SH-SY5Y (cell line): ENCODE results near the gene PHF10.

Experiments
- GATA2 ChIP-seq: IDR thresholded peaks from 2 replicates; pipeline ENCODE4 v1.6.1; 2011; ENCODE audit warnings: mild to moderate bottlenecking, low read depth, low read length
- GATA3 ChIP-seq: IDR thresholded peaks from 2 replicates; pipeline ENCODE4 v1.6.1; 2011; ENCODE audit warnings: low read depth, mild to moderate bottlenecking, low read length, moderate library complexity

Gene PHF10

DNA sequence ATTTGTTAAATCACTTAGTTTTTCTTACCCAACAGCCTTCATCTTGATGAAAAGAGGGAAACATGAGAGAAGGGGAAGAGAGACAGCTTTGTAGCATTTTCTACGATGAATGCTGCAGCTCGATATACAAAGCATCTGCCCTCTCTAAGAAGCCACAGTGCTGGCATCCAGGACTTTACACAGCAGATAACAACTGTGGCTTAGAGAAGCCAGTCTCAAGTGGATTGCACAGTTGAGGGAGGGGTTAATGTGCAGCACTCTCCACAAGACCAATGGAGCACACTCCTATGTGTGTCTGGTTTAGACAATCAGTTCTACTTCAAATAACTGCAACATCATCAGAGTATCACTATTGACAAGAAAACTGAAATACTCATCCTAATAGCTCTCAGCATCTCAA lies 16.5 kb downstream of the PHF10 start:
- TF ChIP-seq GATA2: no peak
- TF ChIP-seq GATA3: no peak

DNA sequence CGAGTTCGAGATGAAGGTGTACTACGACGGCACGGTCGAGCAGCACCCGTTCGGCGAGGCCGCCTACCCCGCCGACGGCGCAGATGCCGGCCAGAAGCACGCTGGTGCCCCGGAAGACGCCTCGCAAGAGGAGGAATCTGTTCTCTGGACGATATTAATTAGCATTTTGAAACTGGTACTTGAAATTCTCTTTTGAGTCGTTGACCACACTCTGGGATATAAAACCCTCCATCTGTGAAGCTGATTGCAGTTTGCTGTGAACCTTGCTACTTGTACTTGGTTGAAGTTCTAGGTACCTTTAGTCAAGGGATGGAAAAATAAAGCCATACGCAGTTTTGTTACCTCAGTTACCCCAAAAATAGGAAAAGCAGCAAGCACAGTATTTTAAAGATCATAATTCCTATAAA lies 21.5 kb downstream of the PHF10 start:
- TF ChIP-seq GATA2: no peak
- TF ChIP-seq GATA3: no peak

GRCh38 chr6:169701954-169702839 lies 22.1 kb downstream of the PHF10 start, which contains the start of the genes C6orf120 and WDR27:
C6orf120 (plus strand) TSS chr6:169702126; CDS start chr6:169702460, 334 bp downstream.
WDR27 (minus strand) TSS chr6:169702029; CDS start chr6:169689005, 13,024 bp downstream.
- no peak for TF ChIP-seq GATA2
- TF ChIP-seq GATA3: no peak

GRCh38 chr6:169701311-169701953 lies 22.9 kb downstream of the PHF10 start:
- no peak for TF ChIP-seq GATA2
- TF ChIP-seq GATA3: no peak

- TF ChIP-seq GATA2 (no peak), GATA3 (no peak)
Measured at GRCh38 chr6:169700296-169700695, 24.0 kb downstream of the PHF10 start.

DNA sequence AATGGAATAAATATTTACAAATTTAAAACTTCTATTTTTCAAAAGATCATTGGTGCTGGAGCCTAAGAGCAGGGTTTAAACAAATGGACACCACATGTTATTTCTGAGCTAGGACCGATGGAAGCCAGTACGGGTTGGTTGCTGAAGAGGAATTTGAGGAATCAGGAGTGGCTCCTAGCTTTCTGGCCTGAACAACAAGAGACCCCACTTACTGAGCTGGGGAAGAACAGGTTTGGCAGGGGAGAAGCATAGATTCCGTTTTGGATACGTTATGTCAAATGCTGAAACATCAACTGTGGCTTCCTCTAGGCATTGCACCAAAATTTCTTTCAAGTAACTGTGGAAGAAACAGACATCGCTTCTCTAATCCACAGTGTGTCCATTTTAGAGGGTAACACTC lies 29.2 kb downstream of the PHF10 start:
- TF ChIP-seq GATA2 (no peak), GATA3 (no peak)

- TF ChIP-seq GATA2 (no peak), GATA3 (no peak)
Measured at GRCh38 chr6:169692516-169692915, 31.8 kb downstream of the PHF10 start.

DNA sequence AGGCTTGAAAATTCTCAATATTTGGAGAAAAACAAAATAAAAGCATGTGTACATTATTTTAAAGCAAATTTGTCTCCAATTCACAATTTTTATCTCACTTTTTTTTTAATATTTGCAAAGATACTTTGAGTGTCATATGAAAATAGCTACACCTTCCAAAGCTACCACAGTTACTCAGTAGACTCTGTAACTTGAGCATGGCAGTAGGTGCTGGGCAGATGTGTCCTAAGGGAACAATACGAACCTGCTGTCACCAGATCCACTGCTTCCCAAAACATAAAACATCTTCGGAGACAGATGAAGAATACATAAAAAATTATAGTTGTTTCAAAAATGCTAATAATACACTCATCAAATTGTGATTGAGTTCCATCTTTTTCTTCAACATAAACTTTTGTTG lies 33.0 kb downstream of the PHF10 start:
- TF ChIP-seq GATA2 (no peak), GATA3 (no peak)

- TF ChIP-seq GATA3: no peak
- no peak for TF ChIP-seq GATA2
Measured at GRCh38 chr6:169689287-169689686, 35.0 kb downstream of the PHF10 start.

GRCh38 chr6:169685860-169686259 lies 38.4 kb downstream of the PHF10 start:
- no peak for TF ChIP-seq GATA3
- TF ChIP-seq GATA2: no peak

DNA sequence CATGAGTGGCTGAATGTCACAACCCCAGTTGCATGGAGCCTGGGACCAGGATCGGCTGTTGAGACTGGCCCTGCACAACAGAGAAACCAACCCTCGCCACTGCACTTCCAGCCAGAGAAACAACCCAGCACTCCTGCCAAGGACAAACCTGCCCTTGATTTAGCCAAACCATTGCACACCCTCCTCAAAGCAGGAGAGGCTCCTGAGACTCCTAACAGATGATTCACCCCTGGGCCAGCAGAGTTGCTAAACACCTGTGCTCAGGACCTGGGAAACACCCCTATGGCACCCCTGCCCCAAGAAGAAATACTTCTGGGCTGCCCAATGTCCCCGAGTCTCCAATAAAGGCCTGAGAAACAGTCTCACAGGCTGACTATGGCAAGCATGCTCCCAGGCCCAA lies 40.2 kb downstream of the PHF10 start:
- TF ChIP-seq GATA3 (no peak), GATA2 (no peak)

DNA sequence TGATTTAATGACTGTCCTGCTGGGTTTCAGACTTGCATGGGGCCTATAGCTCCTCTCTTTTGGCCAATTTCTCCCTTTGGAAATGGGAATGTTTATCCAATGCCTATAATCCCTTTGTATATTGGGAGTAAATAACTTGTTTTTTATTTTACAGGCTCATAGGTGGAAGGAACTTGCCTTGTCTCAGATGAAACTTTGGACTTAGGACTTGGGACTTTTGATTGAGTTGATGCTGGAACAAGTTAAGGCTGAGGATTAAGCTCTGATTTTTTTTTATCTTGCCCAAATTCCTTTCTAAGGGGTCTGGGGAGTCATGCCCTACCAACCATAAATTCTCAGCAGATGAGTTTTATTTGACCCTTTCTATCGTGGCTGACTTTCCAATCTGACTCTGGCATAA lies 46.0 kb downstream of the PHF10 start:
- TF ChIP-seq GATA2 (no peak), GATA3 (no peak)

GRCh38 chr6:169677096-169677495 lies 47.2 kb downstream of the PHF10 start:
- TF ChIP-seq GATA2 (no peak), GATA3 (no peak)

DNA sequence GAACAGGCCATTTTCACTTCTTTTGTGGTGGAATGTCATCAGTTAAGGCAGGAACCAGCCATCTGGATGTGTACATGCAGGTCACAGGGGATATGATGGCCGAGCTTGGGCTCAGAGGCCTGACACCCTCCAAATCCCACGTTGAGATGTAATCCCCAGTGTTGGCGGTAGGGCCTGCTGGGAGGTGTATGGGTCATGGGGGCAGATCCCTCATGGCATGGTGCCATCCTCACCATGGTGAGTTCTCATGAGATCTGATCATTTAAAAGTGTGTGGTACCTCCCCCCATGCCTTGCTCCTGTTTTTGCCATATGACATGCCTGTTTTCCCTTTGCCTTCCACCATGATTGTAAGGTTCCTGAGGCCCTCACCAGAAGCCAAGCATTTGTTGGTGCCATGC lies 49.3 kb downstream of the PHF10 start:
- TF ChIP-seq GATA2: no peak
- TF ChIP-seq GATA3: no peak

- TF ChIP-seq GATA2 (no peak), GATA3 (no peak)
Measured at GRCh38 chr6:169671563-169671962, 52.7 kb downstream of the PHF10 start.

DNA sequence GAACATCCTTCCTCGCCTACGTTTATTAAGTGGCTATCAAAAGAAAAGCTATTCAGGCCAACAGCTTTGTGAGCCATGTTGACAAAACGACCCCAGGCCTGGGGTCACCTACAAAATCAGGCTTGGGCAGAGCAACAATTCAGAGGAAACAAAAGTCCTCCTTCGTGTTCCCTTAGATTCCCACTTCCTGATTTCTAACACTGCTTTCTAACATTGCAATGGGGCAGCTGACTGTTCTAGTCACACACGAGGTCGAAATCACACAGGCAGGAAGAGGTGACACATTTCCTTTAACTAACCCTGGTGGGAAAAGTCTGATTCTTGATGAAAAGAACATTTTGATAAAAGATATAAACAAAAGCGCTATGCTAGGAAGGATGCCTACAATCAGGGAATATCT lies 54.4 kb downstream of the PHF10 start:
- TF ChIP-seq GATA2: no peak
- no peak for TF ChIP-seq GATA3
